HG03354 (cell line): ENCODE measurements around the gene TXNRD3.
"Not testable (repeated sequence)": the region's sequence is repeated elsewhere in the genome, so short reads cannot be mapped to it uniquely, and the experiment has no call there.

Experiments
- ATAC-seq: cut with Tn5 transposase; IDR thresholded peaks from one replicate; pipeline ENCODE4 v1.9.1; 2021; ENCODE audit warnings: mild to moderate bottlenecking; ENCODE audit not compliant: unreplicated experiment, poor library complexity, severe bottlenecking

Gene TXNRD3

GRCh38 chr3:126656371-126657134 lies 1.6 kb upstream of the TXNRD3 start:
- ATAC-seq: no peak

- no peak for ATAC-seq
Measured at GRCh38 chr3:126655887-126656286, 963 bp upstream of the TXNRD3 start.

- no peak for ATAC-seq
Measured at GRCh38 chr3:126649556-126650092, 5.3 kb downstream of the TXNRD3 start.

GRCh38 chr3:126646674-126647073 lies 8.2 kb downstream of the TXNRD3 start:
- ATAC-seq: no peak

- ATAC-seq: no peak
Measured at GRCh38 chr3:126644615-126645014, 10.3 kb downstream of the TXNRD3 start.

GRCh38 chr3:126638790-126639189 lies 16.1 kb downstream of the TXNRD3 start:
- ATAC-seq: no peak

- ATAC-seq: no peak
Measured at GRCh38 chr3:126636436-126636835, 18.5 kb downstream of the TXNRD3 start.

- ATAC-seq: no peak
Measured at GRCh38 chr3:126634803-126635202, 20.1 kb downstream of the TXNRD3 start.

GRCh38 chr3:126630020-126630419 lies 24.9 kb downstream of the TXNRD3 start:
- no peak for ATAC-seq

- ATAC-seq: not testable (repeated sequence)
Measured at GRCh38 chr3:126625735-126626134, 29.2 kb downstream of the TXNRD3 start.

- ATAC-seq: no peak
Measured at GRCh38 chr3:126622694-126623093, 32.2 kb downstream of the TXNRD3 start.

GRCh38 chr3:126621627-126622345 lies 33.1 kb downstream of the TXNRD3 start:
- ATAC-seq: no peak

GRCh38 chr3:126621171-126621570 lies 33.8 kb downstream of the TXNRD3 start:
- no peak for ATAC-seq

GRCh38 chr3:126620738-126621137 lies 34.2 kb downstream of the TXNRD3 start:
- ATAC-seq: no peak

GRCh38 chr3:126618760-126619159 lies 36.2 kb downstream of the TXNRD3 start:
- no peak for ATAC-seq

- ATAC-seq: no peak
Measured at GRCh38 chr3:126618021-126618420, 36.9 kb downstream of the TXNRD3 start.

- no peak for ATAC-seq
Measured at GRCh38 chr3:126617571-126617970, 37.4 kb downstream of the TXNRD3 start.

GRCh38 chr3:126616931-126617330 lies 38.0 kb downstream of the TXNRD3 start:
- ATAC-seq: no peak

GRCh38 chr3:126613479-126614188 lies 41.3 kb downstream of the TXNRD3 start:
- no peak for ATAC-seq

- ATAC-seq: no peak
Measured at GRCh38 chr3:126612479-126613205, 42.3 kb downstream of the TXNRD3 start.
